Measurements from ENCODE around the gene SEMA6B.
A peak's percentile ranks its signal among the peaks of the same experiment; 100 is the strongest.

SEMA6B gene

GRCh38 chr19:4577020-4577782, 17.7 kb upstream of the SEMA6B start (continued):
- TF ChIP-seq ZNF701 (tag by site-specific recombination; IDR thresholded peaks at IDR 0.05) (no peak), ZNF585B (tag by site-specific recombination; IDR thresholded peaks at IDR 0.05) (no peak), ZBTB49 (tag by site-specific recombination; IDR thresholded peaks at IDR 0.05; ENCODE audit: low read depth) (no peak), ZNF629 (tag by site-specific recombination; IDR thresholded peaks at IDR 0.05) (no peak), ZFP69B (tag by site-specific recombination; IDR thresholded peaks at IDR 0.05) (no peak), ZSCAN4 (tag by site-specific recombination; IDR thresholded peaks at IDR 0.05) (no peak), ZBTB6 (tag by site-specific recombination; IDR thresholded peaks at IDR 0.05) (no peak), ZNF398 (tag by site-specific recombination; IDR thresholded peaks at IDR 0.05) (0 out of 2 replicates have a peak, but pooled peaks have one; percentile 24)

GRCh38 chr19:4576016-4576933, 16.8 kb upstream of the SEMA6B start:
- POLR2A ChIA-PET = interaction anchor here (0.7 to 1.5 kb wide), 3 partner anchors 8 to 295 kb away, joined by 3 to 10 read pairs (median 4); no protein-coding TSS in a partner anchor
- Histone ChIP-seq H3K9me3 (ENCODE audit: control insufficient read depth, insufficient read depth, low read depth, low read length) (no peaks in the 10 kb centered on the region), H3K36me3 (ENCODE audit: control insufficient read depth in 2 of 2, insufficient read depth in 1 of 2, low read length in 2 of 2) (no peaks in the 10 kb centered on the region), H3K4me3 (ENCODE audit: low read depth, low read length) (no peak overlapping the region), H3K27ac (ENCODE audit: extremely low read depth, low read depth, low read length) (no peak overlapping the region), H3K4me1 (ENCODE audit: control insufficient read depth, insufficient read depth, low read length) (peaks cover 4% of the 10 kb centered on the region)
- CTCF ChIA-PET = interaction anchor here (0.6 to 3.7 kb wide), 26 partner anchors 9 to 271 kb away, joined by 3 to 46 read pairs (median 6); partner anchors contain the start of genes FEM1A, PLIN5, SEMA6B and TICAM1
- TF ChIP-seq ZNF777 (tag by site-specific recombination; IDR thresholded peaks at IDR 0.05; ENCODE audit: borderline replicate concordance) = no peak
- TF ChIP-seq ZNF211 (tag by site-specific recombination; IDR thresholded peaks at IDR 0.05; ENCODE audit: low read depth) = no peak
- no peak for TF ChIP-seq BCL6B (tag by site-specific recombination; IDR thresholded peaks at IDR 0.05)
- no peak for TF ChIP-seq ZNF416 (tag by site-specific recombination; IDR thresholded peaks at IDR 0.05)
- no peak for TF ChIP-seq MYNN (tag by site-specific recombination; IDR thresholded peaks at IDR 0.05; ENCODE audit: borderline replicate concordance)
- TF ChIP-seq ZEB2 (tag by site-specific recombination; IDR thresholded peaks at IDR 0.05) = peak; percentile 73
- TF ChIP-seq MEIS1 (CRISPR knock-in tag; IDR thresholded peaks at IDR 0.05; ENCODE audit: borderline replicate concordance) = no peak
- peak; percentile 11; the same call in 1 of the 2 replicates for TF ChIP-seq YY1 (tag by site-specific recombination; IDR thresholded peaks at IDR 0.05)
- TF ChIP-seq ZNF140 (tag by site-specific recombination; IDR thresholded peaks at IDR 0.05) = no peak
- TF ChIP-seq KLF17 (tag by site-specific recombination; IDR thresholded peaks at IDR 0.05) = peak; percentile 85
- peak; percentile 84; the same call in 1 of the 2 replicates for TF ChIP-seq KLF8 (tag by site-specific recombination; IDR thresholded peaks at IDR 0.05)
- 0 out of 2 replicates have a peak, but pooled peaks have one; percentile 52 for TF ChIP-seq ZNF785 (tag by site-specific recombination; IDR thresholded peaks at IDR 0.05)

Data from HEK293 (cell line).